HS-27A (cell line): ENCODE data around the gene FHAD1.

ENCODE experiments used
- DNase-seq: peaks from one replicate; pipeline ENCODE4 v3.0.0-alpha.2; 2012; ENCODE audit warnings: low read depth, missing footprints

FHAD1 gene

DNA sequence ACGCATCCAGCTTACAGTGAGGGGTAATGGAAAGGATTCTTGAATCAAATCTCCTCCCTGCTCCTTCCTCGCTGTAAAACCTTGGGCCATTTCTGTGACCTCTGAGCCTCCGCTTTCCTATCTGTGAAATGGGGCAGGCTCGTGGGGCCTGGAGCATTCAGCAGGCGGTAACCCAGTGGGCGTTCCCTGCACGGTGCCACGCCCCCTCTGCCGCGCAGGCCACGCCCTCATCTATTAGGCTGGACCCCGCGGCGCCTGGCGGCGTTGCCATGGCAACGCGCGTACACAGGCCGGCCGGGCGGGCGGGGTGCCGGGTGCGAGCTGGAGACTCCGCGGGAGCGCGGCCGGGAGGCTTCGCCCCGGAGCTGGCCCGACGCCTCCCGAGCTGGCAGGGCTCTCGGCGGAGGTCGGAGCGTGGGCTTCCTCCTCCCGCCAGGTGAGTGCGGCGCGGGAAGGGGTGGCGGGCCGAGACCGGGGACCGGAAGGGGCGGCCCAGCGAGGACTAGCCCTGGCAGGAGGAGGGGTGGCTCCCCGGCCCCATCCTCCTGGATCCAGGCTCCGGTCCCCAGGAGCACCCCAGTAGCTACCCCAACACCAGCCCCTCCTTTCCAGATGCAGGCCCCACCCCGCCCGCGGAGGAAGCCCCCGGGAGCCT lies at the start of gene FHAD1:
Gene FHAD1, plus strand, starts transcription at position 264 of the 655 bp plus-strand sequence. CDS start 4,562 bp downstream, outside the sequence.
- no peak for DNase-seq

GRCh38 chr1:15197591-15198447 lies 49.2 kb upstream of the FHAD1 start:
- DNase-seq = no peak

GRCh38 chr1:15198684-15199083 lies 48.3 kb upstream of the FHAD1 start:
- DNase-seq = no peak

GRCh38 chr1:15201221-15201620 lies 45.8 kb upstream of the FHAD1 start:
- DNase-seq = no peak

DNA sequence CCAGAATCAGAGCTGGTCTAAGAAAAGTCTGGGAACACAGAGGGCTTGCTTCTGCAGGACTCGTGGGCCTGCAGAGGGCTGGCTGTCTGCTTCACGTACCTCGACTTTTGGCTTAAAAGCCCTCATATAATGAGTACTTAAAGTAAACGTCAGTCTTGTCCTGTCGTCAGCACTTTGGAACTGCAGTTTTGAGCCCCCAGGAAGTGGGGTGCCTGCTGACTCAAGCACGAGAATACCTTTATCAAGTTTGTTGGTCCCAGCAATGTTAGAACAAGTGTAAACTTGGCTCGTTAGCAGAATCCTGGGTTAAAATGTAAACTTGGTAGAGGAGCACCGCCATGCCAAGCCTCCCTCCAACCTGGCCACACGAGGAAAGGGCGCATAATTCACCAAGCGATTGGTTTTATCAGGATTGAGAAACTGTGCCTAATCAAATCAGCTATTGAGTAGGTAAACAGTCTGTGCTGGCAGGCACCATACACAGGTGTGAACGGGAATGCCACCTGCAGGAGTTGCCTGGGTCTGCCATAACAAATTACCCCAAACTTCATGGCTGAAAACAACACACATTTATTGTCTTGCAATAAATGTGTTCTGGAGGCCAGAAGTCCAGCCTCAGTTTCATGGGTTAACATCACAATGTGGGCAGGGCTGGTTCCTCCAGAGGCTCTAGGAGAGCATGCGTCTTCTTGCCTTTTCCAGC lies 45.0 kb upstream of the FHAD1 start:
- no peak for DNase-seq

- no peak for DNase-seq
Observed at GRCh38 chr1:15204931-15205330, 42.1 kb upstream of the FHAD1 start.

GRCh38 chr1:15205586-15206346 lies 41.3 kb upstream of the FHAD1 start:
- DNase-seq = no peak

- DNase-seq = no peak
Observed at GRCh38 chr1:15206418-15207030, 40.5 kb upstream of the FHAD1 start.

DNA sequence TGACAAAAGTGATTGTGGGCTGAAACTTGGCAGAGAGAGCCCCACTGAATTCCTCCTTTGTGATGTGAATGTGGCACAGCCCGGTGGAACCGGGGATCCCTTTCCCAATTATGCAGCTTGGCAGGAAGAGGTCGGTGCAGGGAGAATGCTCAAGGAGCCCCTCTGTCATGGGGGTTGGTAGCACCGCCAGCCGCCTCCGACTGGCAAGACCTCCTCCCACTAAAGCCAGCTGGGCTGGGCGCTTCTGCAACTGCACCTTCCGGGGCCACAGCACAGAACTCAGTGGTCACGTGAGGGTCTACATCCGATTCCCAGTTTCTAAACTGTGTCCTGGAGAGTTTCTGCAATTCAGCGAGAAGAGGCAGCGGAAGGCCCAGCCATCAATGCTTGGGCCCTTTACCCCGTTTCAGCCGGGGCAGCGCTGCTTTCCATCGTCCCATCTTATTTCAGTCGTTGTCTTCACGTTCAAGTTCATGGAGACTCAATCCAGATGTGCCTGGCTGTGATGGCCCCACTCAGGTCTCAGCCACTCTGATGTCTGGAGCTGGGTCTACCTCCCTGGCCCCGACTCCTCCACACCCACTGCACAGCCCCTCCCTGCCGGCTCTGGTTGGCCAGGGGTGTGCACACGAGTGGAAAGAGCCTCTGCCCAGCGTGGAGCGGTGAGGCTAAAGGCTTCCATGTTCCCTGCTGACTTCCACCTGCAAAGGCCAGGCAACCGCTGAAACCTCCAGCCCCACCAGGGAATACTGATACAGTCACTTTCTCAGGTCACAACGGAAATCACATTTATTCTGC lies 39.8 kb upstream of the FHAD1 start:
- no peak for DNase-seq

DNA sequence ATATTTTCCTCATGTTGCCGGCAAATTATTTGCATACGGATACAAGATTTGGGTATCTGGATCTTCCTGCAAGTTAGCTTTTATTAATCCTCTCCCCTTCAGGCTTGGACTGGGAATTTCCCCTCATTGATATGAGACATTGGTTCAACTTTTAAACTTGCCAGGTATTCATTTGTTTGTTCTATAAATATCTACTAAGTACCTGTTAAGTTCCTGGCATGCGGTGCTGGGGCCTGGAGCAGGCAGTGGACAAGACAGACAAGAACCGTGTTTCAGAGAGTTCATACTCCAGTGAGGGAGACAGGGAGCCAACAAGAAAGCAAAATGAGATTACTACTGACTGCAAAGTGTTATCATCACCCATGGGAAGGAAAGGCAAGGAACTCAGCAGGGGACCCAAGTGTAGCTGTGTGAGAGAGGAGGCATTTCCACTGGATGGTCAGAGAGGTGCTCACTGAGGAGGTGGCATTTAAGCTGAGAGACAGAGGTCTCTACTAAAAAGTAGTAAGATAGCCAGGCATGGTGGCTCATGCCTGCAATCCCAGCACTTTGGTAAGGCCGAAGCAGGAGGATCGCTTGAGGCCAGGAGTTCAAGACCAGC lies 39.1 kb upstream of the FHAD1 start:
- no peak for DNase-seq

DNA sequence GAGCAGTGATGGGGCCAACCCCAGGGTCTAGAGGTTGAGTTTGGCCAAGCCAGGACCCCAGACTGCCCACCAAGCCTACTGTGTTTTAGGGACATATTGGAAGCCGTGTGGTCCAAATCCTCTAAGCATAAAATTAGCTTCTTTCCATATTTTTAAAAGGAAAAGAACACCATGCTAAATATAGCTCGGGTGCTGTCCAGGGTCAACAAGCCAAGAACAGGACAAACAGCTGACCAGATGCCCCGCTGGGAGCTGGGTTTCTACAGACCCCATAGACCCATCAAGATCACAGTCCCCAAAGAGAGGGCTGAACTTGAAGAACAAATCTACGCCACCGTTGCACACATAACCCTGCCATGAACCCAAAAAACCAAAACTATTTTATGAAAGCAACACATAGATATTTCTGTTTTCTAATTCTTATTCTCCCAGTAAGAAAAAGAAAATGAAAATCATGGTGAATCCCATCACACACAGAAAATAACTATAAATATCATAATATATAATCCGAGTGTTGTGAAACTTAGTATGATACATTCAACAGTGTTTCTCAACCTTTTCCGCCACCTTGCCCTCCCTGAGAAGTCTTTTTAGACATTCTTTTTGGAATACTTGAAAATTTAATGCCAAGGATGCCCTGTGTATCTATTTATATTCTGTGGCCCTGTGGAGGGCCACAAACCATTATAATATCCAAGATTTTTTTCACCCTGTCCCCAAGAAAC lies 36.2 kb upstream of the FHAD1 start:
- no peak for DNase-seq

DNA sequence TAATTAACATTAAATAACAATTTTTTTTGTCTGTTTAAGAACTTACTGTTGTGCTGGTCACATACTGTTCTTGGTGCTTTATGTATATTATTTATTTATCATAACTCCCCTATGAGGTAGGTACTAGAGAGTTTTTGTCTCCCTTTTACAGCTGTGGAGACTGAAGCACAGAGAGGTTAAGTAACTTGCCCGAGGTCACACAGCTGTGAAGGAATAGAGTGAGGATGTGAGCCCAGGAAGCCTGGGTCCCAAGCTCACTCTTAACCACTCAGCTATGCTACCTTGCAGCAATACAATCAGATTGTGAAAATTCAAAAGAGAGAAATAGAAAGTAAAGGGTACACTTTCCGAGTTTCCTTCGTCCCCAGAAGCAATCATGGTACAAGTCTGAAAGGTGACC lies 35.6 kb upstream of the FHAD1 start:
- DNase-seq = no peak

- DNase-seq = no peak
Observed at GRCh38 chr1:15212216-15212953, 34.6 kb upstream of the FHAD1 start.

GRCh38 chr1:15212954-15213291 lies 34.1 kb upstream of the FHAD1 start:
- DNase-seq = no peak

GRCh38 chr1:15213341-15213821 lies 33.6 kb upstream of the FHAD1 start:
- no peak for DNase-seq

DNA sequence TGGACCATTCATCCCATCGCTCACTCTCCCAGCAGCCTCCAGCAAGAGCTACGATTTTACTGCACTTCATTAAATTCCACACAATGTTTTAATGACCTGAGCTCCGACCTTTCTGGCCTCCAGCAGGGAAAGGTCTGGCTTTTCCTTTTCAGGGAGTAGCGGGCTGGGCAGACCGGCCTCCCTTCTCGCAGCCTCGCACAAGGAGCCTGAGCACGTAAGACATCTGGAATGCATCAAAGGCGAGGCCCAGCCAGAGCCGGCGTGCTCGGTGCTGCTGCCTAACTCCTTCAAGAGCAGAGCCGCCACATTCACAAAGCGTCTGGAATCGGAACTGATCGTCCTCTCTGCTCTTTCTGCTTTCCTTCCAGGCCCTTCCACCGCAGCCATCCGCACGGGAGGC lies 32.5 kb upstream of the FHAD1 start:
- no peak for DNase-seq

DNA sequence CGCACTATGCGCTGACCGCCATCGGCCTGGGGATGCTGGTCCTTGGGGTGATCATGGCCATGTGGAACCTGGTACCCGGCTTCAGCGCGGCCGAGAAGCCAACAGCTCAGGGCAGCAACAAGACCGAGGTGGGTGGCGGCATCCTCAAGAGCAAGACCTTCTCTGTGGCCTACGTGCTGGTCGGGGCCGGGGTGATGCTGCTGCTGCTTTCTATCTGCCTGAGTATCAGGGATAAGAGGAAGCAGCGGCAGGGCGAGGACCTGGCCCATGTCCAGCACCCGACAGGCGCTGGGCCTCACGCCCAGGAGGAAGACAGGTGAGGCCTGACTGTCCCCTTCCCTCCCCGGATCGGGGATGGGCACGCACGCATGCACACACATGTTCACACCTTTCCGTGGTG lies 31.9 kb upstream of the FHAD1 start:
- no peak for DNase-seq

- no peak for DNase-seq
Observed at GRCh38 chr1:15217654-15218053, 29.4 kb upstream of the FHAD1 start.
